Activated B cell treated with CpG ODN at 0.5 μM for 24 hours (primary cell): Measurements from ENCODE around the gene AGR2. TPM values are rescaled to one million over a fixed set of nuclear protein-coding genes. Genes with fewer than 3 reads are reported as not detected.

Source experiments
- ATAC-seq: fragments of 200-7000 bp; cut with Tn5 transposase; one replicate; pipeline ENCODE4 v1.10.0; 2021; ENCODE audit warnings: low read depth, mild to moderate bottlenecking, moderate library complexity
- CTCF ChIA-PET: fragments of 350-600 bp; sonication (Branson Sonifier 250); formaldehyde crosslinking; loops from one replicate; lab custom pipeline; 2021; ENCODE audit warnings: antibody characterized with exemption; lab: Charles Lee
- POLR2A ChIA-PET: fragments of 350-600 bp; sonication (Branson Sonifier 250); formaldehyde crosslinking; loops from one replicate; lab custom pipeline; 2021; ENCODE audit warnings: antibody characterized with exemption; lab: Charles Lee
- DNase-seq: peaks from one replicate; pipeline ENCODE4 v3.0.0; 2022
- H3K27ac Mint-ChIP-seq: one replicate; pipeline ENCODE4 v1.8.0; 2020; ENCODE audit warnings: mixed read lengths
- H3K27me3 Mint-ChIP-seq: one replicate; pipeline ENCODE4 v1.8.0; 2021; ENCODE audit warnings: mixed read lengths
- H3K36me3 Mint-ChIP-seq: one replicate; pipeline ENCODE4 v1.8.0; 2021; ENCODE audit warnings: low read depth, mixed read lengths
- H3K4me1 Mint-ChIP-seq: one replicate; pipeline ENCODE4 v1.8.0; 2021; ENCODE audit warnings: mixed read lengths
- H3K4me3 Mint-ChIP-seq: one replicate; pipeline ENCODE4 v1.8.0; 2020; ENCODE audit warnings: mild to moderate bottlenecking, mixed read lengths
- H3K9me3 Mint-ChIP-seq: one replicate; pipeline ENCODE4 v1.8.0; 2020; ENCODE audit warnings: mixed read lengths
- CTCF ChIP-seq: fragments of 200-600 bp; IDR thresholded peaks from one replicate; pipeline ENCODE4 v1.8.0; 2022; ENCODE audit warnings: antibody characterized with exemption, mild to moderate bottlenecking
- intact Hi-C: fragments of 100-400 bp; cut with micrococcal nuclease; formaldehyde crosslinking; loops from one replicate; pipeline ENCODE4 v1.15.1; 2024
- total RNA-seq: library from RNA; stranded (reverse); gene quantifications from 2 replicates; pipeline ENCODE4 v1.2.3, GENCODE V29; 2022

Gene AGR2
- total RNA-seq, 1 donor from 2014 or later, result not detected

- Mint-ChIP-seq H3K9me3 (peaks cover under 1% of the 10 kb centered on the region), H3K4me1 (peaks cover 22% of the 10 kb centered on the region), H3K27me3 (no peaks in the 10 kb centered on the region), H3K27ac (no peak overlapping the region), H3K36me3 (no peaks in the 10 kb centered on the region), H3K4me3 (no peak overlapping the region)
- ChIA-PET CTCF (no interaction called here), POLR2A (no interaction called here)
- intact Hi-C loops, result no loop called here
- DNase-seq (no peak), ATAC-seq (no peak)
- no peak for TF ChIP-seq CTCF
Observed at GRCh38 chr7:16815001-16815400, 10.2 kb upstream of the AGR2 start.

- Mint-ChIP-seq H3K36me3 (no peaks in the 10 kb centered on the region), H3K27ac (no peak overlapping the region), H3K4me3 (no peak overlapping the region), H3K4me1 (peaks cover 21% of the 10 kb centered on the region), H3K9me3 (no peaks in the 10 kb centered on the region), H3K27me3 (no peaks in the 10 kb centered on the region)
- no peak for ATAC-seq
- no peak for DNase-seq
- ChIA-PET POLR2A (no interaction called here), CTCF (no interaction called here)
- TF ChIP-seq CTCF, result no peak
- intact Hi-C loops, result no loop called here
Observed at GRCh38 chr7:16813232-16813616, 8.4 kb upstream of the AGR2 start.

GRCh38 chr7:16812542-16813231 lies 7.9 kb upstream of the AGR2 start:
- DNase-seq (no peak), ATAC-seq (no peak)
- TF ChIP-seq CTCF, result no peak
- POLR2A ChIA-PET, result no interaction called here
- no peaks in the 10 kb centered on the region for H3K36me3 Mint-ChIP-seq
- H3K9me3 Mint-ChIP-seq, result no peaks in the 10 kb centered on the region
- no peak overlapping the region for H3K4me3 Mint-ChIP-seq
- no peak overlapping the region for H3K27ac Mint-ChIP-seq
- H3K4me1 Mint-ChIP-seq, result peaks cover 16% of the 10 kb centered on the region
- CTCF ChIA-PET, result no interaction called here
- H3K27me3 Mint-ChIP-seq, result no peaks in the 10 kb centered on the region
- intact Hi-C loops, result no loop called here

GRCh38 chr7:16811551-16811950 lies 6.8 kb upstream of the AGR2 start:
- ATAC-seq (no peak), DNase-seq (no peak)
- Mint-ChIP-seq H3K9me3 (no peaks in the 10 kb centered on the region), H3K36me3 (no peaks in the 10 kb centered on the region), H3K27me3 (no peaks in the 10 kb centered on the region), H3K27ac (no peak overlapping the region), H3K4me3 (no peak overlapping the region), H3K4me1 (peaks cover 7% of the 10 kb centered on the region)
- ChIA-PET POLR2A (no interaction called here), CTCF (no interaction called here)
- intact Hi-C loops, result no loop called here
- TF ChIP-seq CTCF, result no peak

- DNase-seq, result no peak
- Mint-ChIP-seq H3K27me3 (no peaks in the 10 kb centered on the region), H3K4me3 (no peak overlapping the region), H3K27ac (no peak overlapping the region), H3K36me3 (no peaks in the 10 kb centered on the region), H3K9me3 (no peaks in the 10 kb centered on the region), H3K4me1 (no peaks in the 10 kb centered on the region)
- intact Hi-C loops, result no loop called here
- no peak for ATAC-seq
- no peak for TF ChIP-seq CTCF
- CTCF ChIA-PET, result no interaction called here
- POLR2A ChIA-PET, result no interaction called here
Observed at GRCh38 chr7:16810573-16810972, 5.8 kb upstream of the AGR2 start.
